Memory B cell (primary cell): ENCODE measurements around the gene ZDHHC4.

Source experiments
- ATAC-seq: fragments of 150-1000 bp; cut with Tn5 transposase; 2 replicates; pipeline ENCODE4 v1.10.0; 2021; ENCODE audit warnings: low read depth, mild to moderate bottlenecking, moderate library complexity
- DNase-seq, 2 donors: peaks; one replicate each; pipeline ENCODE4 v3.0.0; 2022; ENCODE audit warnings: low spot score in 2 of 2
- H3K27ac Mint-ChIP-seq: one replicate; pipeline ENCODE4 v1.8.0; 2022; ENCODE audit warnings: mild to moderate bottlenecking, moderate library complexity, mixed read lengths
- H3K27me3 Mint-ChIP-seq: one replicate; pipeline ENCODE4 v1.8.0; 2022; ENCODE audit warnings: mixed read lengths
- H3K36me3 Mint-ChIP-seq: one replicate; pipeline ENCODE4 v1.8.0; 2022; ENCODE audit warnings: mild to moderate bottlenecking, mixed read lengths
- H3K4me1 Mint-ChIP-seq: one replicate; pipeline ENCODE4 v1.8.0; 2022; ENCODE audit warnings: mixed read lengths
- H3K4me3 Mint-ChIP-seq: one replicate; pipeline ENCODE4 v1.8.0; 2022; ENCODE audit warnings: mild to moderate bottlenecking, moderate library complexity, mixed read lengths
- H3K9me3 Mint-ChIP-seq: one replicate; pipeline ENCODE4 v1.8.0; 2022; ENCODE audit warnings: mixed read lengths

Gene ZDHHC4

GRCh38 chr7:6577369-6578113 is at the start of gene ZDHHC4:
Gene ZDHHC4, plus strand, starts transcription at chr7:6577454. Its CDS starts 3,108 bp downstream, at chr7:6580562.
- peak; percentile 77 to 80 for DNase-seq
- no peaks in the 10 kb centered on the region for H3K9me3 Mint-ChIP-seq
- H3K27me3 Mint-ChIP-seq = peaks cover 3% of the 10 kb centered on the region
- ATAC-seq = peak; percentile 94
- peak within 1 kb of the TSS; percentile 90 for H3K4me3 Mint-ChIP-seq
- peaks cover 19% of the 10 kb centered on the region for H3K4me1 Mint-ChIP-seq
- peak within 1 kb of the TSS; percentile 95 for H3K27ac Mint-ChIP-seq
- peaks cover 13% of the 10 kb centered on the region for H3K36me3 Mint-ChIP-seq

- H3K27me3 Mint-ChIP-seq = peaks cover 16% of the 10 kb centered on the region
- ATAC-seq (no peak), DNase-seq (no peak)
- H3K27ac Mint-ChIP-seq = no peak overlapping the region
- H3K4me3 Mint-ChIP-seq = no peak overlapping the region
- peaks cover 17% of the 10 kb centered on the region for H3K4me1 Mint-ChIP-seq
- no peaks in the 10 kb centered on the region for H3K9me3 Mint-ChIP-seq
- H3K36me3 Mint-ChIP-seq = no peaks in the 10 kb centered on the region
These were observed 48.7 kb upstream of the ZDHHC4 start for GRCh38 chr7:6528401-6529130.

- Mint-ChIP-seq H3K4me1 (peaks cover 22% of the 10 kb centered on the region), H3K4me3 (peak overlapping the region; percentile 41), H3K36me3 (no peaks in the 10 kb centered on the region), H3K9me3 (no peaks in the 10 kb centered on the region), H3K27me3 (peaks cover 13% of the 10 kb centered on the region), H3K27ac (no peak overlapping the region)
- ATAC-seq = no peak
- DNase-seq = no peak
These were observed 47.6 kb upstream of the ZDHHC4 start for GRCh38 chr7:6529643-6530042.

- H3K36me3 Mint-ChIP-seq = no peaks in the 10 kb centered on the region
- peaks cover 20% of the 10 kb centered on the region for H3K27me3 Mint-ChIP-seq
- H3K27ac Mint-ChIP-seq = no peak overlapping the region
- H3K4me3 Mint-ChIP-seq = peak overlapping the region; percentile 84
- no peaks in the 10 kb centered on the region for H3K9me3 Mint-ChIP-seq
- ATAC-seq = peak; percentile 76
- DNase-seq = peak; percentile 37 to 50
- H3K4me1 Mint-ChIP-seq = peaks cover 22% of the 10 kb centered on the region
These were observed 46.4 kb upstream of the ZDHHC4 start for GRCh38 chr7:6530626-6531491.

- ATAC-seq (no peak), DNase-seq (no peak)
- H3K4me1 Mint-ChIP-seq = peaks cover 20% of the 10 kb centered on the region
- no peaks in the 10 kb centered on the region for H3K9me3 Mint-ChIP-seq
- no peaks in the 10 kb centered on the region for H3K36me3 Mint-ChIP-seq
- peak overlapping the region; percentile 84 for H3K4me3 Mint-ChIP-seq
- no peak overlapping the region for H3K27ac Mint-ChIP-seq
- peaks cover 18% of the 10 kb centered on the region for H3K27me3 Mint-ChIP-seq
These were observed 45.6 kb upstream of the ZDHHC4 start for GRCh38 chr7:6531492-6532279.

- peaks cover 12% of the 10 kb centered on the region for H3K4me1 Mint-ChIP-seq
- no peaks in the 10 kb centered on the region for H3K9me3 Mint-ChIP-seq
- H3K36me3 Mint-ChIP-seq = no peaks in the 10 kb centered on the region
- peak overlapping the region; percentile 24 for H3K4me3 Mint-ChIP-seq
- no peak overlapping the region for H3K27ac Mint-ChIP-seq
- ATAC-seq (no peak), DNase-seq (no peak)
- peaks cover 11% of the 10 kb centered on the region for H3K27me3 Mint-ChIP-seq
These were observed 44.7 kb upstream of the ZDHHC4 start for GRCh38 chr7:6532516-6532915.

GRCh38 chr7:6533893-6534495 is 43.3 kb upstream of the ZDHHC4 start:
- Mint-ChIP-seq H3K27me3 (peaks cover 16% of the 10 kb centered on the region), H3K27ac (no peak overlapping the region), H3K4me1 (peaks cover 12% of the 10 kb centered on the region), H3K36me3 (no peaks in the 10 kb centered on the region), H3K4me3 (peak overlapping the region; percentile 9), H3K9me3 (no peaks in the 10 kb centered on the region)
- no peak for DNase-seq
- no peak for ATAC-seq

- Mint-ChIP-seq H3K4me1 (peaks cover 5% of the 10 kb centered on the region), H3K36me3 (no peaks in the 10 kb centered on the region), H3K27me3 (peaks cover 18% of the 10 kb centered on the region), H3K9me3 (no peaks in the 10 kb centered on the region), H3K27ac (no peak overlapping the region), H3K4me3 (no peak overlapping the region)
- DNase-seq (no peak), ATAC-seq (peak; percentile 17)
These were observed 40.7 kb upstream of the ZDHHC4 start for GRCh38 chr7:6536262-6537260.

- Mint-ChIP-seq H3K9me3 (no peaks in the 10 kb centered on the region), H3K4me3 (no peak overlapping the region), H3K27ac (no peak overlapping the region), H3K4me1 (peaks cover 5% of the 10 kb centered on the region), H3K36me3 (no peaks in the 10 kb centered on the region), H3K27me3 (peaks cover 17% of the 10 kb centered on the region)
- DNase-seq = no peak
- no peak for ATAC-seq
These were observed 34.9 kb upstream of the ZDHHC4 start for GRCh38 chr7:6542368-6542767.

- no peaks in the 10 kb centered on the region for H3K9me3 Mint-ChIP-seq
- H3K4me1 Mint-ChIP-seq = peaks cover 5% of the 10 kb centered on the region
- no peak overlapping the region for H3K27ac Mint-ChIP-seq
- ATAC-seq (no peak), DNase-seq (no peak)
- H3K4me3 Mint-ChIP-seq = no peak overlapping the region
- no peaks in the 10 kb centered on the region for H3K36me3 Mint-ChIP-seq
- peaks cover 12% of the 10 kb centered on the region for H3K27me3 Mint-ChIP-seq
These were observed 31.7 kb upstream of the ZDHHC4 start for GRCh38 chr7:6545398-6546126.

GRCh38 chr7:6546498-6547251 is 30.6 kb upstream of the ZDHHC4 start:
- Mint-ChIP-seq H3K36me3 (no peaks in the 10 kb centered on the region), H3K9me3 (no peaks in the 10 kb centered on the region), H3K27ac (no peak overlapping the region), H3K4me3 (no peak overlapping the region), H3K27me3 (peaks cover 9% of the 10 kb centered on the region), H3K4me1 (peaks cover 5% of the 10 kb centered on the region)
- no peak for DNase-seq
- no peak for ATAC-seq
